GM19025 (cell line): ENCODE data around the gene ADAM22.
"Not testable (repeated sequence)": the region's sequence is repeated elsewhere in the genome, so short reads cannot be mapped to it uniquely, and the experiment has no call there.

Source experiments
- ATAC-seq: cut with Tn5 transposase; IDR thresholded peaks from one replicate; pipeline ENCODE4 v1.9.1; 2021; ENCODE audit warnings: mild to moderate bottlenecking, low read depth, moderate library complexity; ENCODE audit not compliant: unreplicated experiment

ADAM22 gene, protein sequence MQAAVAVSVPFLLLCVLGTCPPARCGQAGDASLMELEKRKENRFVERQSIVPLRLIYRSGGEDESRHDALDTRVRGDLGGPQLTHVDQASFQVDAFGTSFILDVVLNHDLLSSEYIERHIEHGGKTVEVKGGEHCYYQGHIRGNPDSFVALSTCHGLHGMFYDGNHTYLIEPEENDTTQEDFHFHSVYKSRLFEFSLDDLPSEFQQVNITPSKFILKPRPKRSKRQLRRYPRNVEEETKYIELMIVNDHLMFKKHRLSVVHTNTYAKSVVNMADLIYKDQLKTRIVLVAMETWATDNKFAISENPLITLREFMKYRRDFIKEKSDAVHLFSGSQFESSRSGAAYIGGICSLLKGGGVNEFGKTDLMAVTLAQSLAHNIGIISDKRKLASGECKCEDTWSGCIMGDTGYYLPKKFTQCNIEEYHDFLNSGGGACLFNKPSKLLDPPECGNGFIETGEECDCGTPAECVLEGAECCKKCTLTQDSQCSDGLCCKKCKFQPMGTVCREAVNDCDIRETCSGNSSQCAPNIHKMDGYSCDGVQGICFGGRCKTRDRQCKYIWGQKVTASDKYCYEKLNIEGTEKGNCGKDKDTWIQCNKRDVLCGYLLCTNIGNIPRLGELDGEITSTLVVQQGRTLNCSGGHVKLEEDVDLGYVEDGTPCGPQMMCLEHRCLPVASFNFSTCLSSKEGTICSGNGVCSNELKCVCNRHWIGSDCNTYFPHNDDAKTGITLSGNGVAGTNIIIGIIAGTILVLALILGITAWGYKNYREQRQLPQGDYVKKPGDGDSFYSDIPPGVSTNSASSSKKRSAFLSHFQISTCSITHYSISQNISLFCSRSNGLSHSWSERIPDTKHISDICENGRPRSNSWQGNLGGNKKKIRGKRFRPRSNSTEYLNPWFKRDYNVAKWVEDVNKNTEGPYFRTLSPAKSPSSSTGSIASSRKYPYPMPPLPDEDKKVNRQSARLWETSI

GRCh38 chr7:87933953-87934698 is at the start of gene ADAM22:
TSS of gene ADAM22 (plus strand) at chr7:87934251. CDS start at chr7:87934466, 215 bp downstream.
- peak; percentile 92 for ATAC-seq

DNA sequence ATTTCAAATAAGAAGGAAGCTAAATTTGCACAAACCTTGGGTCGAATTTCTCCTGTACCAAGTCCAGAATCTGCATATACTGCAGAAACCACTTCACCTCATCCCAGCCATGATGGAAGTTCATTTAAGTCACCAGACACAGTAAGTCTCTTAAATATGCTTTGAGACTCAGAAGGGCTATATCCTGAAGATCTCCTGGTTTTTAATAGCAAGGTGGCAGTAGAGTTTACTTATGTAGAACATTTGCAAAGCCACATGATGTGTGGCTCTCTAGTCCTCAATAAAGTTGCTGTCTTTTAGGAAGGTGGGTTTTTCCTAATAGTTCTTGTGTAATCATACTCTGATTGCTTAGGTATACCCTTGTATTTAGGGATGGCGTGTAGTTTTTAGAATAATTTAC is 49.0 kb upstream of the ADAM22 start:
- no peak for ATAC-seq

- no peak for ATAC-seq
Measured at GRCh38 chr7:87886875-87887274, 47.2 kb upstream of the ADAM22 start.

DNA sequence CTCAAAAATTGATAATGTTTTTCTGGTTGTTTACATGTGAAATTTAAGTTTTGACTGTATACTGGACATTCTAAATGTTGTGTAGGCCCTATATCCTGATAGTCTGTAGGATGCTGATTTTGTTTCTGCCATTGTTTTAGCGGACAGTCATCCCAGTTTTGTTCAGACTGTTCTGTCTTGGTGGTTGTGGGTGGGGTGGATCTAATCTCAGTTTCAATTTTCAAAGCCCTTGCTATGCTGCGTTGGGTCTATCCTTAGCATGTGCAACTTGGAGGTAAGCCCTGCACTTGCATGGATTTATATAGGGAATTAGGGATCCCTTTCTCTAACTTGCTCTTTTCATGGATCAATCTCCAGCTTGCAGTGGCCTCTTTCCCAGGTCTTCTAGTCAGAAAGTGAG is 38.7 kb upstream of the ADAM22 start:
- ATAC-seq, result no peak

DNA sequence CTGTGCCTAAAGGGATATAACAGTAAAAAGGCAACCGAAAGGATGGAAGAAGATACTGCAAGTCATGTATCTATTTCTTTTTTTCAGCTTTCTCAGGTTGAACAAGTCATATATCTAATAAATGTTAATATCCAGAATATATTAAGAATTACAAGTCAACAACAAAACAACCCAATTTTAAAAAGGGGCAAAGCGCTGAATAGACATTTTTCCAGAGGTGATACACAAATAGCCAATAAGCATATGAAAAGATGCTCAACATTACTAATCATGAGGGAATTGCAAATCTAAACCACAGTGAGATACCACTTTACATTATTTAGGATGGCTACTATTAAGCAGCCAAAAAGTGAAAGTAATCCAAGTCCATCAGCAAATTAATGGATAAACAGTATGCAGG is 34.8 kb upstream of the ADAM22 start:
- no peak for ATAC-seq

GRCh38 chr7:87907136-87907906 is 26.7 kb upstream of the ADAM22 start:
- ATAC-seq, result not testable (repeated sequence)

DNA sequence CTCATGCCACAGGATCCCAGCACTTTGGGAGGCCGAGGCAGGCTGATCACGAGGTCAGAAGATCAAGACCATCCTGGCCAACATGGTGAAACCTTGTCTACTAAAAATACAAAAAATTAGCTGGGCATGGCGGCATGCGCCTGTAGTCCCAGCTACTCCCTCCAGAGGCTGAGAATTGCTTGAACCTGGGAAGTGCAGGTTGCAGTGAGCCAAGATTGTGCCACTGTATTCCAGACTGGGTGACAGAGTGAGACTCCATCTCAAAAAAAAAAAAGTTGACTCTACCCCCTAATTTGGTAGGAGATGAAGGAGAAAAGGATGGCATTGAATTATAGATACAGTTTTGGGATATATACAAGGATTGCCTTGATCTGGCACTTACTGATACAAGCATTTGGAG is 25.2 kb upstream of the ADAM22 start:
- not testable (repeated sequence) for ATAC-seq

- ATAC-seq, result no peak
Measured at GRCh38 chr7:87912121-87912520, 21.9 kb upstream of the ADAM22 start.

- ATAC-seq, result no peak
Measured at GRCh38 chr7:87918740-87919139, 15.3 kb upstream of the ADAM22 start.

- ATAC-seq, result no peak
Measured at GRCh38 chr7:87919875-87920274, 14.2 kb upstream of the ADAM22 start.

DNA sequence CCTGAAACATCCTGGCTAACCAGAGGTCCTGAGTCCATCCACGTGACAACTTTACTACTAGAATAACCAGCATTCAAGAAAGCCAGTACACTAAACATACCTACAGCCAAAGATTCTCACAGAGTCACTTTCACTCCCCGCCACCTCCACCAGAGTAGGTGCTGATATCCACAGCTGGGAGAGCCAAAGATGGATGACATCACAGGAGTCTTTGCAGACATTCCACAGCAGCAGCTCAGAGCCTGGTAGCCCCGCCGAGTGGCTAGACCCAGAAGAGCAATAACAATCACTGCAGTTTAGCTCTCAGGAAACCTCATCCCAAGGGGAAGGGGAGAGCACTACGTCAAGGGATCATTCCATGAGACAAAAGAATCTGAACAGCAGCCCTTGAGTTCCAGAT is 13.5 kb upstream of the ADAM22 start:
- ATAC-seq, result no peak

GRCh38 chr7:87922759-87923395 is 11.2 kb upstream of the ADAM22 start:
- not testable (repeated sequence) for ATAC-seq

DNA sequence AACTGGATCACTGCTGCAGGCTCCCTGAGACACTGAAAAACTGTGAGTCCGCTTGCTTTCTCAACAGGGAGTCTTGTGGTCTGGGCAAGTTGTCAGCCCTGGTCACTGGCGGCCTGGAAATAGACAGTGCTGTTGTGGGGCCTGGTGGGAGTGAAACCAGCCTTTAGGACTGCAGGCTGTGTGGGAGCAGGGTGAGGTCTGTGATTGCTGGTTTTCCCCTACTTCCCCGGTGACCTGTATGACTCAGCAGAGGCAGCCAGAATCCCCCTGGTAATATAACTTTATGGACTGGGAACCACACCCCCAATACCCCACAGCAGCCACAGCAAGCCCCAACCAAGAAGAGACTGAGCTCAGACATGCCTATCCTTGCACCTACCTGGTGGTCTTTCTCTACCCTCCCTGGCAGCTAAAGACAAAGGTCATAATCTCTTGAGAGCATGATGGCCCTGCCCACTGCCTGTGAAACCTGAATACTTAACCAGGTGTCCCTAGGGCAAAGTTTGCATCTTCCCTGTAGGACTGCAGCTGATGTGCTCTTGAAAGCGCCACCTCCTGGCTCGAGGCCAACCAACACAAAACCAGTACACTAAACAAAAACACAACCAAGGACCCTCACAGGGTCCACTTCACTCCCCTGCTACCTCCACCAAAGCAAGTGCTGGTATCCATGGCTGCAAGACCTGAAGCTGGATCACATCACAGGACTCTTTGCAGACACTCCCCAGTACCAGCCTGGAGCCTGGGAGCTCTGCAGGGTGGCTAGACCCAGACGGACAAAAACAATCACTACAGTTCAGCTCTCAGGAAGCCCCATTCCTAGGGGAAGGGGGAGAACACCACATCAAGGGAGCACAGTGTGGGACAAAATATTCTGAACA is 7.2 kb upstream of the ADAM22 start:
- peak; percentile 97 for ATAC-seq

GRCh38 chr7:87933605-87933952 is 472 bp upstream of the ADAM22 start:
- ATAC-seq, result no peak

DNA sequence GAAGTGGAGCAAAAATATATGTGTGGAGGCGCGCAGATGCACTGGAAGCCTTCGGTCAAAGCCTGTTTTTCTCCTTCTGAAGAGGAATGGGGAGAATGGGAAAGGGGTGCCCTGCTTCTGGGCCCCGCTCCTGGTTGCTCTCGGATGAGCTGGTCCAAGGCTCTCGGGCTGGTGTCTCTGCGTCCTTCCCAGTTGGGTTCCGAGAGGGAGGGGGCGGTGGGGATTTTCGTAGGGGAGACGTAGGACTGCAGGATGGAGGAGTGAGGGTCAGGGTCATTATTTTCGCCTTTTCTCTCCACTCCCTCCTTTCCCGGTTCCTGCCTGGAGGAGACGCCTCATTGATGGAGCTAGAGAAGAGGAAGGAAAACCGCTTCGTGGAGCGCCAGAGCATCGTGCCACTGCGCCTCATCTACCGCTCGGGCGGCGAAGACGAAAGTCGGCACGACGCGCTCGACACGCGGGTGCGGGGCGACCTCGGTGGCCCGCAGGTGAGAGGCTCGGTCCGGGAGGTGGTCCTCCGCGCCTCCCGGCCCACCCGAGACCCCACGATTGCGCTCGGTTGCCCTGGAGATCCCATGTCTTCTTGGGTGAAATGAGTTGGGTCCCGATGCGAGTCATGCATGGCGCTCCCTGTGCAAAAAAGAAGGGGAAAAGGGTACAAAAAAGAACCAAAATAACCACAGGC is 790 bp downstream of the ADAM22 start:
- no peak for ATAC-seq

- ATAC-seq, result no peak
Measured at GRCh38 chr7:87935384-87935706, 1.3 kb downstream of the ADAM22 start.

- no peak for ATAC-seq
Measured at GRCh38 chr7:87941138-87941537, 7.1 kb downstream of the ADAM22 start.

DNA sequence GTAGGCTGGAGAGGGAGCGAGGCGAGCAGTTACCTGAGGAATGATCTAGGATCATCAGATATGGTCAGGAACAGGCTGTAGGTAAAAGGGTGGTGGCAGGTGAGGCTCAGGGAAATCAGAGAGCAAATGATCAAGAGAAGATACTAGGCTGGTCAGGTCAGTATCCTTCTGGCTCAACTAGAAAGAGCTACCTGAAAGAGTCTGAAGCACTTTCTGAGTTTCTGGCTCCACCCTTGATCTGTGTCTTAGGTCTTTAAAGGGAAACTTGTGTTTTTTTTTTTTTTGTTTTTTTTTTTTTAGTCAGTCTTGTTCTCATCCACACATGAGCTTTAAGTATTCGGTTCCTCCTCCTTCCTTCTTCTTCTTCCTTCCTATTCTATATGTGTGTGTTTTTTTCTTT is 10.5 kb downstream of the ADAM22 start:
- no peak for ATAC-seq
